Measurements from ENCODE around the gene DSEL. TPM values are rescaled to one million over a fixed set of nuclear protein-coding genes. Genes with fewer than 3 reads are reported as not detected.
A peak's percentile ranks its signal among the peaks of the same experiment; 100 is the strongest.

The DSEL gene
- total RNA-seq, result 10 to 100 TPM; 16.9 to 17.4 TPM
- 1 to 10 TPM; 4.1 to 6.9 TPM for polyA plus RNA-seq
- long read RNA-seq, donor 1, full-length matches to known transcripts, result 4 of 9 reads
- long read RNA-seq, donor 1, partial matches to known transcripts, result 0 of 9 reads
- long read RNA-seq, donor 1, other reads (novel, unspliced or antisense), result 5 of 9 reads
- long read RNA-seq, donor 2, full-length matches to known transcripts, result 3 of 7 reads
- long read RNA-seq, donor 2, partial matches to known transcripts, result 0 of 7 reads
- long read RNA-seq, donor 2, other reads (novel, unspliced or antisense), result 4 of 7 reads

DNA sequence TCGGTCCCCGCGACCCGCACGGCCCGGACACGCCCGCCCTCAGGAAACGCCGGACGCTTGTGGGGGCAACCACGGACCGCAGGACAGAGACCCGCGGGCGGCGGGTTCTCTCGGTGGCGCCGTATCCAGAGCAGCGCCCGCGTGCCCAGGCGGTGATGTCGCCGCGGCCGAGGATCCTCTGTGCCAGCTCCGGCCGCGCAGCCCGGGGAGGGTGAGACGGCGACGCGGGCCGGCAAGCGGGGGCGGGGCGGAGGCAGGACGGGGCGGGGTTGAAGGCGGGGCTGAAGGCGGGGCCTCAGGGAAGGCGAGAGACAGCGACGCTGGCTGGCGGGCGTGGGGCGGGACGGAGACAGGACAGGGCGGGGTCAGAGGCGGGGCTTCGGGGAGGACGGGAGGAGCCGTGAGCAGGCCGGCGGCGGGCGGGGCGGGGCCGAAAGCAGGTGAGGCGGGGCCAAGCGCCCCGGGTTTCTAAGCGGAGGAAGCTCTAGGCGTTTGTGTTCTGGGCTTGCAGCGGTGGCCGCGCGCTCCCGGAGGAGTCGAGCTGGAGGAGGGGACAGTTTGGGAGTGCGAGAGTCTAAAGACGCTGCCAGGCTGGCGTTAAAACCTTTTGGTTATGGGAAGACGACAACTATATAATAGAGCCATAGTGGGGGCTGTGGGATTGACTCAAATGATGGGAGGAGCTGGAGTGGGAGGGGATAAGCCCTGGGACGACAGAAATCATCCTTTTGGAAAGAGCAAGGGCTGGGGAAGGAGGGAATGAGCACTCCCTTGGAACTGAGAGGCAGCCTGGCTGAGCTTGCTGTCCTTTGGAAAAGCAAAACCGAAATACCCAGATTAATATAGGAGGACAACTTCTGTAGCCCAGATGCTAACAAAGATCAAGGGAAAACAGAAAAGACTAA, at the start of gene DSEL:
DSEL (minus strand) TSS at position 182 of the 905 bp plus-strand sequence. CDS start 2,112 bp downstream, outside the sequence.
- peaks cover 3 to 6% of the 10 kb centered on the region in 2 donors for H3K36me3 ChIP-seq (ENCODE audit: control insufficient read depth in 1 of 2, insufficient read depth in 2 of 2, low read length in 1 of 2)
- DNase-seq, result peak; percentile 98 to 100
- peaks cover 0 to 4% of the 10 kb centered on the region in 2 donors for H3K4me1 ChIP-seq (ENCODE audit: control insufficient read depth in 1 of 2, insufficient read depth in 2 of 2, low read length in 2 of 2)
- H3K27ac ChIP-seq (ENCODE audit: low read depth in 1 of 2, low read length in 2 of 2), result peak within 1 kb of the TSS; percentile 73 to 78
- WGBS, 2 donors, result 0 to 1% methylated on average over 64 to 79 of the region's 79 CpGs
- ATAC-seq (ENCODE audit: low FRiP score), result peak; percentile 99
- H3K27me3 ChIP-seq (ENCODE audit: control insufficient read depth in 1 of 2, insufficient read depth in 2 of 2, low read length in 1 of 2), result no peaks in the 10 kb centered on the region
- peak within 1 kb of the TSS; percentile 68 to 98 for H3K4me3 ChIP-seq (ENCODE audit: low read length in 2 of 2)
- intact Hi-C loops (cut with DNase I), result loop anchor here (5.0 to 10.0 kb wide), 8 partner anchors 96 to 1198 kb away; partner anchors contain the start of gene TMX3 (in 1 of the 2)
- H3K9me3 ChIP-seq (ENCODE audit: control insufficient read depth, low read length), result no peaks in the 10 kb centered on the region

DNA sequence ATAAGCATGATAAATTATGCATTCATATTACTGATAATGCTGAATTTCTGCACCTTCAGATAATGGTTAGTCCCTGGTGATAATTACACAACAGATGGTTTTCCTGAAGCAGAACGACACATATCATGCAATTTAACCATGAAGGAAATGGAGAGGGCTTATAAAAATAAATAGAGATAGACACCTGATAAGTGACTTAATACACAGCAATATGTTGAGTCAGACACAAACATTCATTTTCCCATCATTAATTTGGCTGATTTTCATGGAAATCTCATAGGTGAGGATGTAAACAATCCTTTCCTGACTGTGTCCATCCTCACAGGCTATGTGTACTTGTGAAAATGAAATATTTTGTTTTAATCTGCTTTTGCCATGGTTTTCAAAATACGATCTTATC, 36.9 kb upstream of the DSEL start:
- Histone ChIP-seq H3K36me3 (ENCODE audit: control insufficient read depth in 1 of 2, insufficient read depth in 2 of 2, low read length in 1 of 2) (no peaks in the 10 kb centered on the region), H3K9me3 (ENCODE audit: control insufficient read depth, low read length) (no peaks in the 10 kb centered on the region), H3K27ac (ENCODE audit: low read depth in 1 of 2, low read length in 2 of 2) (no peak overlapping the region), H3K27me3 (ENCODE audit: control insufficient read depth in 1 of 2, insufficient read depth in 2 of 2, low read length in 1 of 2) (no peaks in the 10 kb centered on the region), H3K4me3 (ENCODE audit: low read length in 2 of 2) (no peak overlapping the region), H3K4me1 (ENCODE audit: control insufficient read depth in 1 of 2, insufficient read depth in 2 of 2, low read length in 2 of 2) (no peaks in the 10 kb centered on the region)
- intact Hi-C loops (cut with DNase I), result no loop called here
- 81 to 83% methylated on average over 2 of the region's 2 CpGs for WGBS, 2 donors
- DNase-seq (no peak), ATAC-seq (ENCODE audit: low FRiP score) (no peak)

DNA sequence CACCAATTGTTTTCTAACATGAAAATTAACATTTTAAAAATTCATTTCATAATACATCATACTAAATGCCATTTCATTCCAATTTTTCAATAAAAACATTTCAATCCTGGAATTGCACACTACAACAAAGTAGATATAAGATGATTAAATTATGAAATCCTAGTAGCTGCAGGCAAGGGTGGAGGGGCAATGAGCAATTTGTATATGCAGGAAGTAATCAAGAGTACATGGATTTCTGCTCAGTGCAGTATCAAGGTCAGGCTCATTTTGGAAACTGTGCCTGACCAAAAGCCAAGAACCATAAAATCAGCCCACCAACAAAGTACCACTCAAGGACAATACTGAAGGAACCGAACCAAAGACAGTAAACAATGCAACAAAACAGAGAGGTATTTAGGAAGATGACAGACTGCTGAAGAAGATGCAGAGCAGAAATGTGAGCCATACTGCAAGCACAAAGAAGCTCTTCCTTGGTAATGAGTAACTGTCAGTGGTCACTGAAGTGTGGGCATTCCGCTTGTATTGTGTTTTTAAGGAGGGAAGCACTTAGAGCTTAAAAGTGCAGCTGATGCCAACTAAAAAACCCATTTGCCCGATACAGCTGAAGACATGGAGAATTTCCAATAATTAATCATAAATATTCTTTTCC, 34.5 kb upstream of the DSEL start:
- no peak for ATAC-seq (ENCODE audit: low FRiP score)
- Histone ChIP-seq H3K4me3 (ENCODE audit: low read length in 2 of 2) (no peak overlapping the region), H3K27me3 (ENCODE audit: control insufficient read depth in 1 of 2, insufficient read depth in 2 of 2, low read length in 1 of 2) (no peaks in the 10 kb centered on the region), H3K27ac (ENCODE audit: low read depth in 1 of 2, low read length in 2 of 2) (no peak overlapping the region), H3K4me1 (ENCODE audit: control insufficient read depth in 1 of 2, insufficient read depth in 2 of 2, low read length in 2 of 2) (no peaks in the 10 kb centered on the region), H3K9me3 (ENCODE audit: control insufficient read depth, low read length) (no peaks in the 10 kb centered on the region), H3K36me3 (ENCODE audit: control insufficient read depth in 1 of 2, insufficient read depth in 2 of 2, low read length in 1 of 2) (no peaks in the 10 kb centered on the region)
- no peak for DNase-seq
- intact Hi-C loops (cut with DNase I), result no loop called here
- 83 to 88% methylated on average over 3 of the region's 3 CpGs for WGBS, 2 donors

- intact Hi-C loops (cut with DNase I), result no loop called here
- no peak for ATAC-seq (ENCODE audit: low FRiP score)
- 64 to 67% methylated on average over 4 of the region's 4 CpGs for WGBS, 2 donors
Measured at GRCh38 chr18:67549946-67550345, 33.4 kb upstream of the DSEL start.

GRCh38 chr18:67545681-67546080, 29.2 kb upstream of the DSEL start:
- no peaks in the 10 kb centered on the region for H3K4me1 ChIP-seq (ENCODE audit: control insufficient read depth in 1 of 2, insufficient read depth in 2 of 2, low read length in 2 of 2)
- H3K4me3 ChIP-seq (ENCODE audit: low read length in 2 of 2), result no peak overlapping the region
- H3K27me3 ChIP-seq (ENCODE audit: control insufficient read depth in 1 of 2, insufficient read depth in 2 of 2, low read length in 1 of 2), result no peaks in the 10 kb centered on the region
- no peak overlapping the region for H3K27ac ChIP-seq (ENCODE audit: low read depth in 1 of 2, low read length in 2 of 2)
- intact Hi-C loops (cut with DNase I), result no loop called here
- H3K9me3 ChIP-seq (ENCODE audit: control insufficient read depth, low read length), result no peaks in the 10 kb centered on the region
- no peaks in the 10 kb centered on the region for H3K36me3 ChIP-seq (ENCODE audit: control insufficient read depth in 1 of 2, insufficient read depth in 2 of 2, low read length in 1 of 2)
- no peak for ATAC-seq (ENCODE audit: low FRiP score)
- no peak for DNase-seq

More at GRCh38 chr18:67549946-67550345, 33.4 kb upstream of the DSEL start:
- Histone ChIP-seq H3K9me3 (ENCODE audit: control insufficient read depth, low read length) (no peaks in the 10 kb centered on the region), H3K36me3 (ENCODE audit: control insufficient read depth in 1 of 2, insufficient read depth in 2 of 2, low read length in 1 of 2) (no peaks in the 10 kb centered on the region), H3K4me3 (ENCODE audit: low read length in 2 of 2) (no peak overlapping the region), H3K27me3 (ENCODE audit: control insufficient read depth in 1 of 2, insufficient read depth in 2 of 2, low read length in 1 of 2) (no peaks in the 10 kb centered on the region), H3K27ac (ENCODE audit: low read depth in 1 of 2, low read length in 2 of 2) (no peak overlapping the region), H3K4me1 (ENCODE audit: control insufficient read depth in 1 of 2, insufficient read depth in 2 of 2, low read length in 2 of 2) (no peaks in the 10 kb centered on the region)
- DNase-seq, result no peak

DNA sequence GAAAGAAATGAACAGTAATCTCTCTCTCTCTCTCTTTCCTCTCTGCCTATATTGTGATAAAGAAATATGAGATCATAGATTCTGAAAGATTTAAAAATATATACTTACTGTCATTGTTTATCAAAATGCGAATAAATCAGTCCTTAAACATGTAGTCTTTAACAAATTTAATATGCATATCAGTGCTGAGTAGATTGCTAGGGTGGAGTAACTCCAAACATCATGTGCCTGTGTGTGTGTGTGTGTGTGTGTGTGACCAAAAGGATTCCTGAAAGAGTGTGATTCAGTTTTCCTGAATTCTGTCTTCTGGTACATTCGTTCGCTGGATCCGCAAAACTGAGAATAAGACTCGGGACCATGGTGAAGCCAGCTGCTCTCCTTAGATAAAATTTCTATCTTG, 24.0 kb upstream of the DSEL start:
- intact Hi-C loops (cut with DNase I), result no loop called here
- WGBS, 2 donors, result 81 to 84% methylated on average over 5 of the region's 5 CpGs

GRCh38 chr18:67531929-67532328, 15.4 kb upstream of the DSEL start:
- intact Hi-C loops (cut with DNase I), result no loop called here

More for the DNA sequence above, 24.0 kb upstream of the DSEL start:
- Histone ChIP-seq H3K9me3 (ENCODE audit: control insufficient read depth, low read length) (no peaks in the 10 kb centered on the region), H3K27me3 (ENCODE audit: control insufficient read depth in 1 of 2, insufficient read depth in 2 of 2, low read length in 1 of 2) (no peaks in the 10 kb centered on the region), H3K27ac (ENCODE audit: low read depth in 1 of 2, low read length in 2 of 2) (no peak overlapping the region), H3K4me1 (ENCODE audit: control insufficient read depth in 1 of 2, insufficient read depth in 2 of 2, low read length in 2 of 2) (no peaks in the 10 kb centered on the region), H3K36me3 (ENCODE audit: control insufficient read depth in 1 of 2, insufficient read depth in 2 of 2, low read length in 1 of 2) (no peaks in the 10 kb centered on the region), H3K4me3 (ENCODE audit: low read length in 2 of 2) (no peak overlapping the region)
- DNase-seq (no peak), ATAC-seq (ENCODE audit: low FRiP score) (no peak)

GRCh38 chr18:67525328-67526099, 9.0 kb upstream of the DSEL start:
- Histone ChIP-seq H3K4me1 (ENCODE audit: control insufficient read depth in 1 of 2, insufficient read depth in 2 of 2, low read length in 2 of 2) (no peaks in the 10 kb centered on the region), H3K27me3 (ENCODE audit: control insufficient read depth in 1 of 2, insufficient read depth in 2 of 2, low read length in 1 of 2) (no peaks in the 10 kb centered on the region), H3K4me3 (ENCODE audit: low read length in 2 of 2) (no peak overlapping the region), H3K9me3 (ENCODE audit: control insufficient read depth, low read length) (no peaks in the 10 kb centered on the region), H3K36me3 (ENCODE audit: control insufficient read depth in 1 of 2, insufficient read depth in 2 of 2, low read length in 1 of 2) (no peaks in the 10 kb centered on the region), H3K27ac (ENCODE audit: low read depth in 1 of 2, low read length in 2 of 2) (peak overlapping the region; percentile 74 to 95)
- DNase-seq (peak in 1 of 2 donors; percentile 54), ATAC-seq (ENCODE audit: low FRiP score) (peak; percentile 75)
- intact Hi-C loops (cut with DNase I), result no loop called here
- 2 to 5% methylated on average over 3 of the region's 3 CpGs for WGBS, 2 donors

More at GRCh38 chr18:67531929-67532328, 15.4 kb upstream of the DSEL start:
- Histone ChIP-seq H3K4me3 (ENCODE audit: low read length in 2 of 2) (no peak overlapping the region), H3K36me3 (ENCODE audit: control insufficient read depth in 1 of 2, insufficient read depth in 2 of 2, low read length in 1 of 2) (no peaks in the 10 kb centered on the region), H3K9me3 (ENCODE audit: control insufficient read depth, low read length) (no peaks in the 10 kb centered on the region), H3K4me1 (ENCODE audit: control insufficient read depth in 1 of 2, insufficient read depth in 2 of 2, low read length in 2 of 2) (no peaks in the 10 kb centered on the region), H3K27me3 (ENCODE audit: control insufficient read depth in 1 of 2, insufficient read depth in 2 of 2, low read length in 1 of 2) (no peaks in the 10 kb centered on the region), H3K27ac (ENCODE audit: low read depth in 1 of 2, low read length in 2 of 2) (no peak overlapping the region)
- no peak for ATAC-seq (ENCODE audit: low FRiP score)
- WGBS, 2 donors, result 88 to 91% methylated on average over 2 of the region's 2 CpGs
- DNase-seq, result no peak
